Urinary bladder (tissue), 4 donors: ENCODE results near the gene GHRHR. TPM values are rescaled to one million over a fixed set of nuclear protein-coding genes. Genes with fewer than 3 reads are reported as not detected.

ENCODE experiments used
- DNase-seq: peaks from one replicate; pipeline ENCODE4 v3.0.0-alpha.2; 2015; ENCODE audit errors: extremely low spot score
- H3K27ac ChIP-seq: one replicate; pipeline ENCODE4 v1.5.1; 2013; ENCODE audit warnings: low read depth, mild to moderate bottlenecking, moderate library complexity
- H3K36me3 ChIP-seq: one replicate; pipeline ENCODE4 v1.6.1; 2013; ENCODE audit warnings: mild to moderate bottlenecking, moderate library complexity; ENCODE audit not compliant: insufficient read depth
- H3K4me1 ChIP-seq: one replicate; pipeline ENCODE4 v1.6.1; 2013; ENCODE audit warnings: mild to moderate bottlenecking, moderate library complexity; ENCODE audit not compliant: insufficient read depth
- H3K4me3 ChIP-seq: one replicate; pipeline ENCODE4 v1.5.1; 2013; ENCODE audit warnings: low read depth, low read length
- WGBS: extraction: QIAGEN DNeasy Blood & Tissue Kit; methylation state at CpG from one replicate; pipeline ENCODE4 v1.1.7; 2013; 5-methylcytosine and 5-hydroxymethylcytosine counted together
- polyA plus RNA-seq: library from polyadenylated mRNA; stranded (reverse); fragments of 200-250 nt; gene quantifications from one replicate; pipeline ENCODE4 v1.2.3, GENCODE V29; 2013
- total RNA-seq: library from RNA; depleted of rRNA; stranded (reverse); fragments of >200 nt; gene quantifications from one replicate; pipeline ENCODE4 v1.2.3, GENCODE V29; 2014
- donor health status: healthy with polysubstance abuse.
- donor health status: healthy.

The GHRHR gene
- total and polyA plus RNA-seq, 2 donors = not detected

- Histone ChIP-seq H3K27ac (no peak overlapping the region), H3K36me3 (peaks cover 1% of the 10 kb centered on the region), H3K4me1 (no peaks in the 10 kb centered on the region), H3K4me3 (no peak overlapping the region)
- WGBS = 96% methylated on average over 19 of the region's 19 CpGs
- no peak for DNase-seq
Measured at GRCh38 chr7:30923009-30923773, 40.6 kb upstream of the GHRHR start.

GRCh38 chr7:30923774-30924413 lies 39.9 kb upstream of the GHRHR start:
- no peak overlapping the region for H3K27ac ChIP-seq
- no peaks in the 10 kb centered on the region for H3K4me1 ChIP-seq
- H3K4me3 ChIP-seq = no peak overlapping the region
- no peak for DNase-seq
- 95% methylated on average over 13 of the region's 13 CpGs for WGBS
- peaks cover 1% of the 10 kb centered on the region for H3K36me3 ChIP-seq

- H3K4me1 ChIP-seq = no peaks in the 10 kb centered on the region
- H3K4me3 ChIP-seq = no peak overlapping the region
- H3K27ac ChIP-seq = no peak overlapping the region
- peaks cover 1% of the 10 kb centered on the region for H3K36me3 ChIP-seq
- no peak for DNase-seq
Measured at GRCh38 chr7:30924624-30925023, 39.1 kb upstream of the GHRHR start.

GRCh38 chr7:30925117-30925516 lies 38.6 kb upstream of the GHRHR start:
- WGBS = 65% methylated on average over 2 of the region's 2 CpGs
- no peaks in the 10 kb centered on the region for H3K4me1 ChIP-seq
- no peak overlapping the region for H3K4me3 ChIP-seq
- peaks cover 1% of the 10 kb centered on the region for H3K36me3 ChIP-seq
- H3K27ac ChIP-seq = no peak overlapping the region
- no peak for DNase-seq

- Histone ChIP-seq H3K27ac (no peak overlapping the region), H3K4me3 (no peak overlapping the region), H3K4me1 (no peaks in the 10 kb centered on the region), H3K36me3 (peaks cover 1% of the 10 kb centered on the region)
- DNase-seq = no peak
- WGBS = 86% methylated on average over 5 of the region's 5 CpGs
Measured at GRCh38 chr7:30925913-30926312, 37.8 kb upstream of the GHRHR start.

- H3K36me3 ChIP-seq = peaks cover 1% of the 10 kb centered on the region
- 89% methylated on average over 5 of the region's 5 CpGs for WGBS
- H3K27ac ChIP-seq = no peak overlapping the region
- DNase-seq = no peak
- no peak overlapping the region for H3K4me3 ChIP-seq
- no peaks in the 10 kb centered on the region for H3K4me1 ChIP-seq
Measured at GRCh38 chr7:30926313-30926712, 37.4 kb upstream of the GHRHR start.

GRCh38 chr7:30927040-30927439 lies 36.7 kb upstream of the GHRHR start:
- no peaks in the 10 kb centered on the region for H3K4me1 ChIP-seq
- WGBS = 84% methylated on average over 3 of the region's 3 CpGs
- peaks cover 1% of the 10 kb centered on the region for H3K36me3 ChIP-seq
- H3K27ac ChIP-seq = no peak overlapping the region
- DNase-seq = no peak
- no peak overlapping the region for H3K4me3 ChIP-seq

GRCh38 chr7:30927559-30927958 lies 36.2 kb upstream of the GHRHR start:
- H3K27ac ChIP-seq = no peak overlapping the region
- no peak for DNase-seq
- no peak overlapping the region for H3K4me3 ChIP-seq
- H3K36me3 ChIP-seq = peaks cover 1% of the 10 kb centered on the region
- H3K4me1 ChIP-seq = no peaks in the 10 kb centered on the region
- 82% methylated on average over 3 of the region's 3 CpGs for WGBS

- WGBS = 97% methylated on average over 13 of the region's 13 CpGs
- no peaks in the 10 kb centered on the region for H3K4me1 ChIP-seq
- no peak for DNase-seq
- peaks cover 1% of the 10 kb centered on the region for H3K36me3 ChIP-seq
- no peak overlapping the region for H3K27ac ChIP-seq
- H3K4me3 ChIP-seq = no peak overlapping the region
Measured at GRCh38 chr7:30928254-30928872, 35.4 kb upstream of the GHRHR start.

- no peaks in the 10 kb centered on the region for H3K4me1 ChIP-seq
- H3K4me3 ChIP-seq = no peak overlapping the region
- DNase-seq = no peak
- H3K27ac ChIP-seq = no peak overlapping the region
- peaks cover 1% of the 10 kb centered on the region for H3K36me3 ChIP-seq
- WGBS = 93% methylated on average over 4 of the region's 4 CpGs
Measured at GRCh38 chr7:30929686-30930085, 34.1 kb upstream of the GHRHR start.

GRCh38 chr7:30930621-30931020 lies 33.1 kb upstream of the GHRHR start:
- no peak for DNase-seq
- WGBS = 44% methylated on average over 8 of the region's 8 CpGs

GRCh38 chr7:30931161-30931928 lies 32.4 kb upstream of the GHRHR start:
- Histone ChIP-seq H3K36me3 (no peaks in the 10 kb centered on the region), H3K27ac (no peak overlapping the region), H3K4me3 (no peak overlapping the region), H3K4me1 (no peaks in the 10 kb centered on the region)
- 76% methylated on average over 24 of the region's 24 CpGs for WGBS
- no peak for DNase-seq

More at GRCh38 chr7:30930621-30931020, 33.1 kb upstream of the GHRHR start:
- Histone ChIP-seq H3K36me3 (peaks cover 1% of the 10 kb centered on the region), H3K4me1 (no peaks in the 10 kb centered on the region), H3K27ac (no peak overlapping the region), H3K4me3 (no peak overlapping the region)

GRCh38 chr7:30931929-30932540 lies 31.7 kb upstream of the GHRHR start:
- H3K4me3 ChIP-seq = no peak overlapping the region
- no peak overlapping the region for H3K27ac ChIP-seq

More at GRCh38 chr7:30931929-30932540, 31.7 kb upstream of the GHRHR start:
- Histone ChIP-seq H3K36me3 (no peaks in the 10 kb centered on the region), H3K4me1 (no peaks in the 10 kb centered on the region)
- 89% methylated on average over 9 of the region's 9 CpGs for WGBS
- no peak for DNase-seq
